HG03460 (cell line): Measurements from ENCODE around the gene MTSS2.

Experiments
- ATAC-seq: cut with Tn5 transposase; IDR thresholded peaks from one replicate; pipeline ENCODE4 v1.9.1; 2021; ENCODE audit not compliant: unreplicated experiment

Gene MTSS2

GRCh38 chr16:70715055-70715858 is 29.4 kb upstream of the MTSS2 start:
- ATAC-seq = no peak

GRCh38 chr16:70714581-70715054 is 28.8 kb upstream of the MTSS2 start:
- ATAC-seq = no peak

GRCh38 chr16:70713824-70714223 is 28.0 kb upstream of the MTSS2 start:
- no peak for ATAC-seq

GRCh38 chr16:70713342-70713741 is 27.5 kb upstream of the MTSS2 start:
- ATAC-seq = no peak

- ATAC-seq = no peak
Observed at GRCh38 chr16:70712942-70713341, 27.1 kb upstream of the MTSS2 start.

GRCh38 chr16:70712359-70712758 is 26.5 kb upstream of the MTSS2 start:
- ATAC-seq = no peak

GRCh38 chr16:70711211-70712031 is 25.6 kb upstream of the MTSS2 start:
- ATAC-seq = no peak

GRCh38 chr16:70710422-70711210 is 24.8 kb upstream of the MTSS2 start:
- ATAC-seq = no peak

GRCh38 chr16:70709942-70710341 is 24.1 kb upstream of the MTSS2 start:
- no peak for ATAC-seq

- ATAC-seq = no peak
Observed at GRCh38 chr16:70709457-70709856, 23.6 kb upstream of the MTSS2 start.

GRCh38 chr16:70708366-70709246 is 22.8 kb upstream of the MTSS2 start:
- ATAC-seq = no peak

- ATAC-seq = no peak
Observed at GRCh38 chr16:70706948-70707465, 21.2 kb upstream of the MTSS2 start.

- ATAC-seq = no peak
Observed at GRCh38 chr16:70705056-70705455, 19.2 kb upstream of the MTSS2 start.

- ATAC-seq = no peak
Observed at GRCh38 chr16:70704586-70704985, 18.7 kb upstream of the MTSS2 start.

- no peak for ATAC-seq
Observed at GRCh38 chr16:70703835-70704381, 18.1 kb upstream of the MTSS2 start.

- ATAC-seq = no peak
Observed at GRCh38 chr16:70703041-70703834, 17.4 kb upstream of the MTSS2 start.

- ATAC-seq = no peak
Observed at GRCh38 chr16:70702624-70703023, 16.8 kb upstream of the MTSS2 start.

GRCh38 chr16:70701998-70702397 is 16.1 kb upstream of the MTSS2 start:
- no peak for ATAC-seq

GRCh38 chr16:70701596-70701995 is 15.7 kb upstream of the MTSS2 start:
- ATAC-seq = no peak
